Upper lobe of left lung (tissue), 4 donors: ENCODE measurements around the gene FUCA2.

ENCODE experiments used
- POLR2A ChIP-seq, 4 donors: fragments of 450-650 bp; IDR thresholded peaks; one replicate each; pipeline ENCODE4 v1.5.1; 2016 to 2017; ENCODE audit warnings: antibody characterized with exemption in 4 of 4, mild to moderate bottlenecking in 2 of 4
- POLR2AphosphoS5 ChIP-seq, 2 donors: sonication (generic); formaldehyde crosslinking; IDR thresholded peaks; one replicate each; pipeline ENCODE4 v1.5.1; 2017; ENCODE audit warnings: antibody characterized with exemption in 2 of 2
- TF ChIP-seq, protein P1 (sequence below), 6 experiments: fragments of 450-650 bp in 4 of 6; fragments of 200-600 bp in 2 of 6; sonication (generic) in 2 of 6; IDR thresholded peaks; one replicate each; pipeline ENCODE4 v1.5.1; 2016 to 2019; ENCODE audit warnings: antibody characterized with exemption in 6 of 6

DNA sequence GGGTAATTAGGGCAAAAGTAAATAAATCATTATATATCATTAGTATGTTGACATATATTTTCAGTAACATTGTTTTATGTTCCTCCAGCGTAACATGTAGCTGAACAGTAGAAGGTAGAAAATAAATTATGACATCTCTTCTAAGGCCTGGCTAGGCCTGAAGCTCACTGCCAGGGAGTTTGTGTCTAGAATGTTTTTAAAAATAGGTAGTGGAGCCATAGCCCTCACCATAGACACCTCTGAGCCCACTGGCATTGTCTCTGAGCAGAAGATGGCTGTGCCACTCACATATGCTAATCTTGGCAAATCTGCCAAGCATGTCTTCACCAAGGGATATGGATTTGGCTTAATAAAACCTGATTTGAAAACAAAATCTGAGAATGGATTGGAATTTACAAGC lies 21.3 kb downstream of the FUCA2 start:
- TF ChIP-seq, protein P1, sequence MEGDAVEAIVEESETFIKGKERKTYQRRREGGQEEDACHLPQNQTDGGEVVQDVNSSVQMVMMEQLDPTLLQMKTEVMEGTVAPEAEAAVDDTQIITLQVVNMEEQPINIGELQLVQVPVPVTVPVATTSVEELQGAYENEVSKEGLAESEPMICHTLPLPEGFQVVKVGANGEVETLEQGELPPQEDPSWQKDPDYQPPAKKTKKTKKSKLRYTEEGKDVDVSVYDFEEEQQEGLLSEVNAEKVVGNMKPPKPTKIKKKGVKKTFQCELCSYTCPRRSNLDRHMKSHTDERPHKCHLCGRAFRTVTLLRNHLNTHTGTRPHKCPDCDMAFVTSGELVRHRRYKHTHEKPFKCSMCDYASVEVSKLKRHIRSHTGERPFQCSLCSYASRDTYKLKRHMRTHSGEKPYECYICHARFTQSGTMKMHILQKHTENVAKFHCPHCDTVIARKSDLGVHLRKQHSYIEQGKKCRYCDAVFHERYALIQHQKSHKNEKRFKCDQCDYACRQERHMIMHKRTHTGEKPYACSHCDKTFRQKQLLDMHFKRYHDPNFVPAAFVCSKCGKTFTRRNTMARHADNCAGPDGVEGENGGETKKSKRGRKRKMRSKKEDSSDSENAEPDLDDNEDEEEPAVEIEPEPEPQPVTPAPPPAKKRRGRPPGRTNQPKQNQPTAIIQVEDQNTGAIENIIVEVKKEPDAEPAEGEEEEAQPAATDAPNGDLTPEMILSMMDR (IDR thresholded peaks at IDR 0.05) = no peak
- TF ChIP-seq POLR2A (IDR thresholded peaks at IDR 0.05) (no peak), POLR2AphosphoS5 (IDR thresholded peaks at IDR 0.05) (no peak)
